DOHH2 (cell line): ENCODE measurements around the gene SAMD14.

Experiments
- H3F3A ChIP-seq: fragments of 200-600 bp; sonication (generic), shearing (Covaris generic); 2 replicates; pipeline ENCODE4 v1.6.0; 2016; ENCODE audit warnings: antibody characterized with exemption, mild to moderate bottlenecking; ENCODE audit not compliant: control insufficient read depth, insufficient read depth
- H3K27ac ChIP-seq: fragments of 200-600 bp; sonication (generic); 2 replicates; pipeline ENCODE4 v1.5.1; 2014; ENCODE audit warnings: low read depth, mild to moderate bottlenecking, low read length, moderate library complexity
- H3K27me3 ChIP-seq: fragments of 200-600 bp; sonication (generic); 2 replicates; pipeline ENCODE4 v1.6.1; 2014; ENCODE audit warnings: mild to moderate bottlenecking, low read length, mixed read lengths; ENCODE audit not compliant: control insufficient read depth
- H3K36me3 ChIP-seq: fragments of 200-600 bp; sonication (generic); 2 replicates; pipeline ENCODE4 v1.6.1; 2014; ENCODE audit warnings: mild to moderate bottlenecking, low read length, moderate library complexity, mixed read lengths; ENCODE audit not compliant: control insufficient read depth
- H3K4me1 ChIP-seq: fragments of 200-600 bp; sonication (generic); 2 replicates; pipeline ENCODE4 v1.6.1; 2014; ENCODE audit warnings: mild to moderate bottlenecking, low read length, mixed read lengths; ENCODE audit not compliant: control insufficient read depth
- H3K4me2 ChIP-seq: fragments of 200-600 bp; sonication (generic); 2 replicates; pipeline ENCODE4 v1.6.0; 2014; ENCODE audit warnings: mild to moderate bottlenecking, low read length, moderate library complexity
- H3K4me3 ChIP-seq: fragments of 200-600 bp; sonication (generic); 2 replicates; pipeline ENCODE4 v1.5.1; 2014; ENCODE audit warnings: mild to moderate bottlenecking, low read length, mixed read lengths
- H3K79me2 ChIP-seq: fragments of 200-600 bp; sonication (generic); 2 replicates; pipeline ENCODE4 v1.6.1; 2014; ENCODE audit warnings: mild to moderate bottlenecking, low read length, mixed read lengths; ENCODE audit not compliant: control insufficient read depth
- H3K9me2 ChIP-seq: fragments of 200-600 bp; sonication (generic); replicated peaks from 2 replicates; pipeline ENCODE4 v1.6.1; 2014; ENCODE audit warnings: mild to moderate bottlenecking, low read length, mixed read lengths; ENCODE audit not compliant: control insufficient read depth
- H3K9me3 ChIP-seq: fragments of 200-600 bp; sonication (generic); 2 replicates; pipeline ENCODE4 v1.6.1; 2014; ENCODE audit warnings: antibody characterized with exemption, low read length, mixed read lengths; ENCODE audit not compliant: control insufficient read depth, insufficient read depth
- H4K20me1 ChIP-seq: fragments of 200-600 bp; sonication (generic); 2 replicates; pipeline ENCODE4 v1.6.0; 2014; ENCODE audit warnings: low read depth, mild to moderate bottlenecking, antibody characterized with exemption, low read length, moderate library complexity; ENCODE audit not compliant: control insufficient read depth, insufficient read depth
- EZH2phosphoT487 ChIP-seq: fragments of 200-600 bp; sonication (generic); IDR thresholded peaks from 2 replicates; pipeline ENCODE4 v1.6.1; 2017; ENCODE audit warnings: borderline replicate concordance, mild to moderate bottlenecking, antibody characterized with exemption, low read length, moderate library complexity, mixed read lengths
- TF ChIP-seq, protein P1 (sequence below): fragments of 200-600 bp; sonication (generic); IDR thresholded peaks from one replicate; pipeline ENCODE4 v1.5.1; 2014; ENCODE audit warnings: antibody characterized with exemption, mild to moderate bottlenecking, low read depth, low read length; ENCODE audit not compliant: poor library complexity, severe bottlenecking

The SAMD14 gene

GRCh38 chr17:50087246-50087911 is 42.6 kb downstream of the SAMD14 start:
- Histone ChIP-seq H3K9me3 (no peaks in the 10 kb centered on the region), H3K4me3 (no peak overlapping the region), H3F3A (peaks cover 2% of the 10 kb centered on the region; the same call in 1 of the 2 replicates), H3K4me2 (no peak overlapping the region), H3K27ac (no peak overlapping the region), H3K36me3 (no peaks in the 10 kb centered on the region), H4K20me1 (no peaks in the 10 kb centered on the region), H3K9me2 (no peaks in the 10 kb centered on the region), H3K4me1 (no peaks in the 10 kb centered on the region), H3K27me3 (no peaks in the 10 kb centered on the region), H3K79me2 (no peaks in the 10 kb centered on the region)
- TF ChIP-seq EZH2phosphoT487 = no peak
- TF ChIP-seq, protein P1, sequence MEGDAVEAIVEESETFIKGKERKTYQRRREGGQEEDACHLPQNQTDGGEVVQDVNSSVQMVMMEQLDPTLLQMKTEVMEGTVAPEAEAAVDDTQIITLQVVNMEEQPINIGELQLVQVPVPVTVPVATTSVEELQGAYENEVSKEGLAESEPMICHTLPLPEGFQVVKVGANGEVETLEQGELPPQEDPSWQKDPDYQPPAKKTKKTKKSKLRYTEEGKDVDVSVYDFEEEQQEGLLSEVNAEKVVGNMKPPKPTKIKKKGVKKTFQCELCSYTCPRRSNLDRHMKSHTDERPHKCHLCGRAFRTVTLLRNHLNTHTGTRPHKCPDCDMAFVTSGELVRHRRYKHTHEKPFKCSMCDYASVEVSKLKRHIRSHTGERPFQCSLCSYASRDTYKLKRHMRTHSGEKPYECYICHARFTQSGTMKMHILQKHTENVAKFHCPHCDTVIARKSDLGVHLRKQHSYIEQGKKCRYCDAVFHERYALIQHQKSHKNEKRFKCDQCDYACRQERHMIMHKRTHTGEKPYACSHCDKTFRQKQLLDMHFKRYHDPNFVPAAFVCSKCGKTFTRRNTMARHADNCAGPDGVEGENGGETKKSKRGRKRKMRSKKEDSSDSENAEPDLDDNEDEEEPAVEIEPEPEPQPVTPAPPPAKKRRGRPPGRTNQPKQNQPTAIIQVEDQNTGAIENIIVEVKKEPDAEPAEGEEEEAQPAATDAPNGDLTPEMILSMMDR = peak; percentile 99

GRCh38 chr17:50081757-50082156 is 48.2 kb downstream of the SAMD14 start:
- TF ChIP-seq, protein P1 = no peak
- TF ChIP-seq EZH2phosphoT487 = no peak
- H3K36me3 ChIP-seq = no peaks in the 10 kb centered on the region; the same call in 1 of the 2 replicates
- H3F3A ChIP-seq = no peaks in the 10 kb centered on the region

GRCh38 chr17:50080827-50081226 is 49.1 kb downstream of the SAMD14 start:
- H3K27ac ChIP-seq = peak overlapping the region; percentile 24
- peaks cover 26% of the 10 kb centered on the region for H3K4me1 ChIP-seq
- TF ChIP-seq, protein P1 = no peak
- peak overlapping the region; percentile 48 for H3K4me2 ChIP-seq
- no peaks in the 10 kb centered on the region for H3F3A ChIP-seq
- H3K36me3 ChIP-seq = no peaks in the 10 kb centered on the region; the same call in 1 of the 2 replicates
- no peaks in the 10 kb centered on the region for H3K27me3 ChIP-seq
- no peaks in the 10 kb centered on the region for H3K9me3 ChIP-seq
- H3K4me3 ChIP-seq = peak overlapping the region; percentile 41
- H4K20me1 ChIP-seq = no peaks in the 10 kb centered on the region
- no peaks in the 10 kb centered on the region for H3K79me2 ChIP-seq
- no peaks in the 10 kb centered on the region for H3K9me2 ChIP-seq

More at GRCh38 chr17:50081757-50082156, 48.2 kb downstream of the SAMD14 start:
- Histone ChIP-seq H4K20me1 (no peaks in the 10 kb centered on the region), H3K4me1 (peaks cover 26% of the 10 kb centered on the region), H3K4me2 (no peak overlapping the region), H3K79me2 (no peaks in the 10 kb centered on the region), H3K4me3 (no peak overlapping the region), H3K9me3 (no peaks in the 10 kb centered on the region), H3K9me2 (no peaks in the 10 kb centered on the region), H3K27ac (no peak overlapping the region), H3K27me3 (no peaks in the 10 kb centered on the region)
